Measurements from ENCODE around the gene LSAMP.

Gene LSAMP

GRCh38 chr3:116356056-116356455 is 89.2 kb downstream of the LSAMP start:
- no peak for DNase-seq (ENCODE audit: low spot score)

DNA sequence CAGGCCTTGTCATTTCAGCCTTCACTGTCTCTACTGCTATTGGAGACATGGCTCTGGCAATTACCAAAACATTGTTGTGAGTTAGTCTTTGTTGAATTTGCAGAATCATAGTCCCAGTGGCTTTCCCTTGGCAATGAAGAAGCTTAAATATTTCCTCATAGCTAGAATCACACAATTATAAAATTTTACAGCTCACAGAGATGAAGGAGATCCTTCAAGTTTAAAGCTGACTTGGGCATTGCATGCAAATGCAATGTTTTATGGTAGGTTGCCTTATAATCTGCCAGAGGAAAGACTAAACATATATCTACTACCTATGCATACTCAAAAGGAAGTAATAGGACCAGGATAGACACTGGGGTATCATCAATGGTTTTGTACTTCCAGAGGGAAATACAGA is 90.9 kb downstream of the LSAMP start:
- DNase-seq (ENCODE audit: low spot score) = no peak

GRCh38 chr3:116350119-116350733 is 95.1 kb downstream of the LSAMP start:
- DNase-seq (ENCODE audit: low spot score) = peak; percentile 84

GRCh38 chr3:116348216-116348615 is 97.1 kb downstream of the LSAMP start:
- no peak for DNase-seq (ENCODE audit: low spot score)

- DNase-seq (ENCODE audit: low spot score) = no peak
Observed at GRCh38 chr3:116342499-116342898, 102.8 kb downstream of the LSAMP start.

DNA sequence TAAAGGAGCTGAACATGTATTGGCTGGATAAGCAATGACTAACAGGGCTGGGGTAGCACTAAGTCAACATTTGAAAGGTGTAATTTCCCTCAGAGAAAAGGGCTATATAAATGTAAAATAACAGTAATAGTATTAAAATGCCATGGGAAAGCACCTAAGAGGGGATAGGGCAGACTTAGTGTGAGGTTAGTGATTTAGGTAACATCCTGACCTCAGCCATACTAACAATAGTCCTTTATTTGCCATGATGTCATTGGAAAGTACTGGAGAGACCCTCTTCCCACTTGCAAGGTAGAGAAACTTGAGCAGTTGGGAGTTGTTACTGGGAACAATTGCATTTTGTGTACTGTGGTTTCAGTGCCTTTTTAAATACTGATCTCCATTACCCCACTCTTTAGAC is 103.4 kb downstream of the LSAMP start:
- no peak for DNase-seq (ENCODE audit: low spot score)

GRCh38 chr3:116341381-116341780 is 103.9 kb downstream of the LSAMP start:
- peak; percentile 94 for DNase-seq (ENCODE audit: low spot score)

GRCh38 chr3:116340680-116341216 is 104.5 kb downstream of the LSAMP start:
- DNase-seq (ENCODE audit: low spot score) = peak; percentile 92

DNA sequence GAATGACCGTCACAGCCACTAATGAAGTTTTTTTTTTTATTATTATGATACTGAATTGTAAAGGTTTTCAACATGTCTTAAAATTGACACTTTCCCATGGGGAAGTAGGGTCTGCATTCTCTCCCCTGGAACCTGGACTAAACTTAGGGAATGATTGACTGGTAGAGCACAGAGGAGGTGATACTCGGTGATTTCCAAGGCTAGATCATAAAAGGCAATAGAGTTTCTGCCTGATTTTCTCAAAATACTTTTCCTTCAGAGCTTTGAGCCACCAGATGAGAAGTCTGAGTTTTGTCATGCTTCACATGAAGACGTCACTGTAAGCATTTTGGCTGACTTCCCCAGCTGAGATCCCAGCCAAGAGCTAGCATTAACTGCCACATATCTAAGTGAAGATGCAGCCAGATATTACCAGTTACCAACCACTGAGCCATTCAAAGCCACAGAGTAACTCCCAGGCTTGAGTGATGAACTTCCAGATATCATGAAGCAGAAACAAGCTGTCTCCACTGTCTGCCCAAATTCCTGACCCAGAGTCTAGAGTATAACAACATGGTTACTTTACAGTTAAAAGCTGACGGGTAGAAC is 105.8 kb downstream of the LSAMP start:
- peak; percentile 65 for DNase-seq (ENCODE audit: low spot score)

DNA sequence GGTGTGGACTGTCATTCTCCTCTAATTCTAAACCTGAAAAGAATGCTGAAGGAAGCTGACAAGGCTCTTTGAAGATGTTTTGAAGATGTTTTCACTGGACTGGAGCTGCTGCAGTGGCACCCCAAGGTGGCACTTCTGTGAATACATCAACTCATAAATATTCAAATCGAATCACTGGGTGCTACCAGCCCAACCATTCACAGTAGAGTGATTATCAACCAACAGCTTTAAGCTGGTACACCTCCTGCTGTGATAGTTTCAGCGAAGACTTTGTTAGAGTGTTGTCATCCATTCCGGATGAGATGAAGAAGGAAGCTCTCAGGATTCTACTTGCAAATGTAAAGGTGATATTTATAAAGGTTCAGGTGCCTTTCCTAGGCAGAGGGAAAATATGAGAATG is 106.6 kb downstream of the LSAMP start:
- no peak for DNase-seq (ENCODE audit: low spot score)

DNA sequence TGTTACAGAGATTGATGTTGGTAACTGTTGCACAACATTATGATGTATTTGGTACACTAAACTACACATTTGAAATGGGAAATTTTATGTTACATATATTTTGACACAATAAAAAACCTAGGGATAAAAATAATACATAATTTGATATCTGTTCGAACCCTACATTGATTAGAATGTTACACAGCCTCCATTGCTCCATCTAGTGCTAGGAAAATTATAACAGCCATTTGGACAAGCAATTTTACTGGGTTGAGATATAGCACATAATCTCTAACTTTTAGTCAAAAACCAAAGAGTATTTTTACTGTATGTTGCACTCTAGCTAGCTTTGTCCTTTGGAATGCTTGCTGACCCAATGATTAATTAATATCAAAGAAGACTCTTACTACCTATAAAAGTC is 108.1 kb downstream of the LSAMP start:
- no peak for DNase-seq (ENCODE audit: low spot score)

GRCh38 chr3:116331380-116331779 is 113.9 kb downstream of the LSAMP start:
- no peak for DNase-seq (ENCODE audit: low spot score)

DNA sequence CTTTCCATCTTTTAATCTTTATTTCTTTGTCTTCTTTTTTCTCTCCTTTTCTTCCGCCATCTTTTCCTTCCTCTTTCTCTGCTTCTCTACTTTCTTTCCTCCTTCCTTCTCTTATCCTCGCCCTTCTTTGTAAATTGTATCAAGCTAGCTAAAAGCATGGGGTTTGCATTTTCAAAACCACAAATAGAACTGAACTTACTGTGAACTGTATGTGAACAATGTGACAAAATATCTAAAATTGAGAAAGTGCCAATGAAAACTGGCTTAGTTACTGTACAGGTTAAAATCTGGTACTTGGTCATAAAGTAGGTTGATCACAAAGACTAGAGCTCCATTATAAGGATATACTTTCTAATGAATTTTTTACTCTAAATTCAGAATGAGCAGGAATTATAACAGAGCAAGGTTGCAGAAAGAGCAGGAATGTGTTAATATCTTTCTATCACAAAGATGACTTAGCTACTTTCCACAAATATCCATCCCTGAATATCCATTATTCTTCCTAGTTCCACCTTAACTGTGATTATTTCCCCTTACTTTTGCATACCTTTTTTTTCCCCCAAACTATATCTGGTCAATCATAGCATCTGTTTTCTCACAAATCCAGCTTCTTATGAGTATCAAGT is 122.4 kb downstream of the LSAMP start:
- no peak for DNase-seq (ENCODE audit: low spot score)

GRCh38 chr3:116318370-116318769 is 126.9 kb downstream of the LSAMP start:
- DNase-seq (ENCODE audit: low spot score) = no peak

DNA sequence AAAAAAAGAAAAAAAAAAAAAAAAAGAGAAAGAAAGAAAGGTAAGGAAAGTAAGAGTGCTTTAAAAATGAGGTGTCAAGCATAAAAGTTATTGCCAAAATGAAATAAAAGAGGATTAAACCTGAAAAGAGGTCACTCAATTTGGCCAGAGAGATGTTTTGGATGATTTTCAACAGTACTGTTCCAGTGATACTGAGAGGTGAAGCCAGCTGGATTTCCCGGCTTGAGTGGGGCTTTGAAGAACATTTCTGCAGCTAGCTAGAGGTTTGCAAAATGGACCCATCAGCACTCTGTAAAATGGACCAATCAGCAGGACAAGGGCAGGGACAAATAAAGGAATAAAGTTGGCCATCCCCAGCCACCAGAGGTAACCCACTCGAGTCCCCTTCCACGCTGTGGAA is 128.5 kb downstream of the LSAMP start:
- no peak for DNase-seq (ENCODE audit: low spot score)

DNA sequence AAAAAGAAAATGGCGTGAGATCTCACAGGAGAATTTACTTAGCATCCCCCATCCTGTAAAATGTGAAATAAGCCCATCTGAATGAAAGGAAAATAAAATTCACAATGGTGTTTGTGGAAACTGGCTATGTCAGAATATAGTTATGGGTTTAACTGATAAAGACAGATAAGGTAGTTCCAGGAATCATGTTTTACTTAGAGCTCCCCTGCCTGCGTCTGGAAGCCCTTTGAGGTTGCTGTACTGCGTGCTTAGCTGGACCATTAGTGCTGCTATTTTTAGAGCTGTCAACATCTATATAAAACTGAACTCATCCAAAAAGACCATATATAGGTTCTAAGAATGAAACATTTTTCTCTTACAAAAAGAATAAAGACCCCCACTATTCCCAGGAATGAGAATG is 130.8 kb downstream of the LSAMP start:
- DNase-seq (ENCODE audit: low spot score) = peak; percentile 67

GRCh38 chr3:116306720-116307119 is 138.6 kb downstream of the LSAMP start:
- DNase-seq (ENCODE audit: low spot score) = no peak

DNA sequence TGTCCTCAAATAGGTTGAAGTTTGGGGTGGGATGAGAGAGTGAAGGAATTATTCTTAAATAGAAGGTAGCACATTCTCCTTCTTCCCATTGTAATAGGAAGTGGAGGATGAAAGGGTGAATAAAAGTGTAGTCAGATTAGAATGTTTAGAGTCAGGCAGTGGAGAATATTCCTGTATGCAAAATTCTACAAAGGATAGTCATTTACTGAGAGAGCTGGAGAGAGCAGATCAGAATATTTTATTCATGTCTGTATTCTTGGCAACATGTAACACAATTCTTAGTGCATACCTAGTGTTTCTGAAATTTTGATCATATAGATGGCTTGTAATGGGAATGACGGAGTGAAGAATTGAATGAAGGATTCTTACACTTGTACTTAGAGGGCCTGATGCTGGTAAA is 139.1 kb downstream of the LSAMP start:
- DNase-seq (ENCODE audit: low spot score) = no peak

DNA sequence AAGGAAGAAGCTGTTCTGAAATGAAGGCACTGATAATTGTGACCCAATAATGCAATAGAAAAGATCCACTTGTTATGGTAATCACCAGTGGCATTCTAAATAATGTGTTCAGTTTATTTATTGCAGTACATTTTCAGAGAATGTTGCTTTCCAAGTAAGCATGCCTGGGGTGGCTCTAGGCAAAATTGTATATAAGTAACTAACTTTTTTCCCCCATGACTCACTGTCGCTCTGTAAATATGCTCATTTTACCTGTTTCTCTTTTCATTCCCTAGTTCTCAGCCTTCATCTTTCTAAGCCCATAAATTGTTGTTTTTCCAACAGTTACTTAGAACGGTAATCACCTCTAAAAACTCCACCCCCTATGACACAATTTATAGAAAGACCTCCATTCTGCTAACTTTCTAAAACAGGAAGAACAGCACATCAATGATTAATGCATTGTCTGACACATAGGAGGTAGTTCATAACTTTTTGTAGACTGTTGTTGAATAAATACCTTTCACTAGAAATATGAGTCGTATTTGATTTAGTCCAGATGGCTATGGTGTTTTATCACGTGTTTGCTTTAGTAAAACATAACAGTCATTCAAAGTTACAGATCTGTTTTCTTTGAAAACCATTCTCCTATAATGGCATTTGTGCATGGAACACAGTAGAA is 143.1 kb downstream of the LSAMP start:
- DNase-seq (ENCODE audit: low spot score) = peak; percentile 10

DNA sequence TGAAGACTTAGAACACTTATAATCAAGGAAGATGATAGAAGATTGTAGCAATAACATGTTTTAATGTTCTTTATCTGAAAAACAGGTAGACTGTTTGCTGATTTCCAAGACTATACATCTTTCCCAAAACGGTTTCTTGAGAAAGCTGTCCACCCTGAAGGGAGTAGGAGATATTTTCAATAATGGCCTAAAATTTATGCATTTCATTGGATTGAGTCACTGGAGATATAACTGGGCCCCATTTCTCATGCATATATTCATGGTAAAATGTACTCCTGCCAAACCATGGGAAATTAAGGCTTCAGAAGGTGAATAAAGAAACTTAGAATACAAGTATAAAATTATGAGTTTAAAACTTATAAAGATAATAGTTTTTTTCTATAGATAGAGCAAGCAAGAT is 143.9 kb downstream of the LSAMP start:
- DNase-seq (ENCODE audit: low spot score) = no peak

DNA sequence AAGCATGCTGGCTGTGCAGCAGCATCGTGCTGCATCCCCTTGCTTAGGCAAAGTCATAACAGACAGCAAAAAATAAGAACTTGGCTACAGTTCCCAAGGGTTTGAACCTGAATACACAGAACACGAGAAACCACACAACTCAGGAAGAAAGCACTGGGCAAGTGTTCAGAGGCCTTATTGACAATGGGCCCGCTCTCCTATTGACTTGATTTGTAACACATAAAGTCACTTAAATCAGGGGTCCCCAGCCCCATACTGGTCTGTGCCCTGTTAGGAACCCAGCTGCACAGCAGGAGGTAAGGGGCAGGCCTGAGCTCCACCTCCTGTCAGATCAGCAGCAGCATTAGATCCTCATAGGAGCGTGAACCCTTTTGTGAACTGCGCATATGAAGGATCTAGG is 145.1 kb downstream of the LSAMP start:
- no peak for DNase-seq (ENCODE audit: low spot score)

- peak; percentile 33 for DNase-seq (ENCODE audit: low spot score)
Observed at GRCh38 chr3:116299646-116300081, 145.6 kb downstream of the LSAMP start.
